Amniotic stem cell (primary cell): ENCODE results near the gene DTNB.

Experiments used
- DNase-seq: peaks from one replicate; lab custom pipeline; 2025; lab: John Stamatoyannopoulos, UW

Gene DTNB

GRCh38 chr2:25369876-25370275 lies 303.5 kb downstream of the DTNB start:
- DNase-seq, result no peak

- DNase-seq, result no peak
These were observed 303.9 kb downstream of the DTNB start for GRCh38 chr2:25369439-25369838.

GRCh38 chr2:25368660-25369059 lies 304.7 kb downstream of the DTNB start:
- DNase-seq, result no peak

- DNase-seq, result no peak
These were observed 306.1 kb downstream of the DTNB start for GRCh38 chr2:25367296-25367695.

GRCh38 chr2:25366629-25367028 lies 306.7 kb downstream of the DTNB start:
- no peak for DNase-seq

GRCh38 chr2:25365241-25365640 lies 308.1 kb downstream of the DTNB start:
- DNase-seq, result no peak

GRCh38 chr2:25363733-25364132 lies 309.6 kb downstream of the DTNB start:
- DNase-seq, result no peak

- no peak for DNase-seq
These were observed 310.8 kb downstream of the DTNB start for GRCh38 chr2:25362434-25363145.

- peak; percentile 65 for DNase-seq
These were observed 311.3 kb downstream of the DTNB start for GRCh38 chr2:25362049-25362433.

GRCh38 chr2:25361261-25362048 lies 311.9 kb downstream of the DTNB start:
- DNase-seq, result no peak

GRCh38 chr2:25358836-25359235 lies 314.5 kb downstream of the DTNB start:
- DNase-seq, result no peak

- DNase-seq, result no peak
These were observed 315.0 kb downstream of the DTNB start for GRCh38 chr2:25358249-25358815.

- no peak for DNase-seq
These were observed 317.3 kb downstream of the DTNB start for GRCh38 chr2:25356088-25356487.

- DNase-seq, result no peak
These were observed 318.1 kb downstream of the DTNB start for GRCh38 chr2:25355270-25355669.

- DNase-seq, result no peak
These were observed 319.3 kb downstream of the DTNB start for GRCh38 chr2:25354116-25354515.

- no peak for DNase-seq
These were observed 324.0 kb downstream of the DTNB start for GRCh38 chr2:25349397-25349796.

GRCh38 chr2:25347846-25348245 lies 325.5 kb downstream of the DTNB start:
- no peak for DNase-seq

GRCh38 chr2:25347205-25347815 lies 326.1 kb downstream of the DTNB start:
- DNase-seq, result no peak

- no peak for DNase-seq
These were observed 330.1 kb downstream of the DTNB start for GRCh38 chr2:25343187-25343825.

GRCh38 chr2:25342372-25343186 lies 330.8 kb downstream of the DTNB start:
- peak; percentile 44 for DNase-seq

GRCh38 chr2:25341753-25342371 lies 331.5 kb downstream of the DTNB start, which contains the start of gene DNMT3A:
DNMT3A (minus strand) TSS chr2:25341925; CDS start chr2:25313984, 27,941 bp downstream.
- DNase-seq, result no peak
